Measurements from ENCODE around the gene KLRK1.

GRCh38 chr12:10366875-10367274, 23.0 kb downstream of the KLRK1 start:
- TF ChIP-seq CTCF (IDR thresholded peaks at IDR 0.05) (peak in 3 of 6 experiments; percentile 7 to 27 (median 18)), POLR2A (IDR thresholded peaks at IDR 0.05) (no peak), EP300 (IDR thresholded peaks at IDR 0.05) (no peak)
